ENCODE measurements around the gene NAV3.

DNA sequence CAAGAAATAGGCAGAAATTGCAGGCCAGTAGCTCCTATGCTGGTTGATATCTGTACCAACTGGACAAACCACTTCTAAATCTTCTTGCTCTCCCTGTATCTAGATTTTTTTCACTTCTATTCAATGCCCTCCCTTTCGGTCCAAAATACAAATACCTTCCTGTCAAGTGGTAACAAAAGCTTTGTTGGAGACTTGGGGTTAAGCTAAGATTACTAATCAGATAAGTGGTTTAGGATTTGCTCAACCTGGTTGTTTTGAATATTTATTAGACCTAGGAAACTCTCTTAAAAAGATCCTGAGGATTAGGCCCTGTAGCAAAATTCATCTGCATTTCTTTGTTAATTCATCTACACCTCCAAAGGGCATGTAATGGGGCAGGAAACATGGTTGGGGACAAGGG, 410.1 kb downstream of the NAV3 start:
- TF ChIP-seq CTCF (IDR thresholded peaks at IDR 0.05) (no peak), POLR2A (IDR thresholded peaks at IDR 0.05) (no peak), POLR2AphosphoS5 (IDR thresholded peaks at IDR 0.05) (no peak)

Measured in prostate gland (tissue), 2 donors.